Frontal cortex (tissue), 4 donors: ENCODE measurements around the gene MROH2B. TPM values are rescaled to one million over a fixed set of nuclear protein-coding genes. Genes with fewer than 3 reads are reported as not detected.
"Not testable (repeated sequence)": the region's sequence is repeated elsewhere in the genome, so short reads cannot be mapped to it uniquely, and the experiment has no call there.

Experiments
- DNase-seq, 2 donors: peaks; one replicate each; pipeline ENCODE4 v3.0.0; 2012; ENCODE audit warnings: low spot score in 2 of 2
- FAIRE-seq: peaks from 2 replicates; lab custom pipeline; 2012; peaks lifted over from hg19 to GRCh38; lab: Jason Lieb, UNC
- total RNA-seq: library from RNA; depleted of rRNA; stranded (reverse); fragments of >200 nt; gene quantifications from one replicate; pipeline ENCODE4 v1.2.3, GENCODE V29; 2014
- donor health status: control.
- donor health status: control.
- donor health status: control.

Gene MROH2B
- total RNA-seq, 1 donor from 2014 or later: not detected

DNA sequence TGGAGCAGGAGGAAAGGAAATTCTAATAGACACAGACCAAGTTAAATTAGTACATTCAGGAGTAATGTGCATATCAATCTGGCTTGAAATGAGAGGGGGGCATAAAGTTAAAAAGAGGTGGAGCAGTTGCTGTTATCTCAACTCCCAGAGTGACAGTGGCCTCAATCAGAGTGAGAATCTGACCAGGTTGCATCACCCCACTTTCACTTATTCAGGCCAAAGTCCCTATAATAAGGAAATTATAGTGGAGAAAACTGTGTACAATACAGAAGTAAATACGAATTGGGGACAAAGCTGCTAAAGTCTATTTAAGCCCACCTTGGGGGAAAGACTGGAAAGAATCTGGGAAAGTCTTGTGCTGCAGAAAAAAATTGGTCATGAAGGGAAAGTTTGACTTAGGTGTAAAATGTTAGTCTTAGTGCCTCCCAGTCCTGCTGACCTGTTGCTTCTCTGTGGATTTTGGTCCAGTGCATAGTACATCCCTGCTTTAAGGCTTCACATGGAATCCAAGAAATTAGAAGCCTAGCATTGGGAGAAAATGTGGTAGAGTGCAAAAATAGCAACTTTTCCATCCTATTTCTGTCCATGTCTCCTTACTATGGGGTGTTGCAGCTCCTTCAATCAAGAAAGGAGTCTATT lies 27.9 kb downstream of the MROH2B start:
- no peak for FAIRE-seq
- no peak for DNase-seq

DNA sequence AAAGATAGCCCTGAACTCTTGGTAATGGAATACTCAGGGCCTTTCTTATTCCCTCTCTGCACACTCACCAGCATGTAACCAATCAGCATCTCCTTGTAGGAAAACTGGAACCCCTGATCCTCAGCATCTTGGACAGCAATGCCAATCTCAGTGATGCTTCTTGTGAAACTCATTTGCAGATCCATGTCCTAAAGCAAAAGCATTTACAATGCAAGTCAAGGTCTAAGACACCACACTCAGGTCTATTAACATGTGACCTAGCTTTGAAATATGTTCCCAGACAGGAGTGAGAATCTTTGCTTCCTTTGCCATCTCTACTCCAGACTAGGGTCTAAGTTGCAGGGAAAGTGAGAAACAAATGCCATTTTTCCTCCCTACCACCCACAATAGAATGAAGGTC lies 38.2 kb downstream of the MROH2B start:
- DNase-seq: no peak
- FAIRE-seq: no peak

- FAIRE-seq, DNase-seq: not testable (repeated sequence)
These were observed 48.5 kb downstream of the MROH2B start for GRCh38 chr5:41022600-41022999.

GRCh38 chr5:41012318-41012717 lies 58.8 kb downstream of the MROH2B start:
- no peak for DNase-seq
- FAIRE-seq: no peak

DNA sequence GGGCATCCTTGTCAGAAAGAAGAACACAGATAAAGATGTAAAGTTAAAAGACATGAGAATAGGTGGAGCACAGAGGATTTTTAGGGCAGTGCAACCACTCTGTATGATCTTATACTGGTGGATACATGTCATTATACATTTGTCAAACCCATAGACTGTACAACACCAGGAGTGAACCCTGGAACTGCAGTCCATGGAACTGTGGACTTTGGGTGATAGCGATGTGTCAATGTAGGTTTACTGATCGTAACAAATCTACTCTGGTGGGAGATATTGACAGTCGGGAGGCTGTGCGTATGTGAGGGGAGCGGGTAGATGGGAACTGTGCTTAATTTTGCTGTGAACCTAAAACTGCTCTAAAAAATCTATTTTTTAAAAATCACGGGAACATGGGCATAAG lies 60.6 kb downstream of the MROH2B start:
- DNase-seq: no peak
- no peak for FAIRE-seq

- no peak for FAIRE-seq
These were observed 61.9 kb downstream of the MROH2B start for GRCh38 chr5:41009232-41009631.

DNA sequence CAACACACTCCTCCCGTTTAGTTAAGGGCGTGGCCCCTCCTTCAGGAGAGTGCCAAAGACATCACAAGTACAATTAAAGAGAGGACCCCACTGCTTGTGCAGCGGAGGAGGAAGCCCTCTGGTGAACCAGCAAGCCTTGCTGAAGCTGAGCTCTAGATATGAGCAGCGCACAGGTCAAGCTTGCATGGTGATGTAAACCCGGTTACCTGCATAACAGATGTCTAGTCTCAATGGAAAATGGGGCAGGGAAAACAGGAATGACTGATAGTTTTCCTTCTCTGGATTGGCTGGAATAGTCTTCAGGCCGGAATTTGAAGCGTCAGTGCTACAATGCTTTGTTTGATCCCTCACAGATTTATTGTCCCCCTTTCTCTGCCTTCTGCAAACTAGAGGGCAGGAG lies 66.2 kb downstream of the MROH2B start:
- FAIRE-seq (no peak), DNase-seq (no peak)

More at GRCh38 chr5:41009232-41009631, 61.9 kb downstream of the MROH2B start:
- DNase-seq: no peak

GRCh38 chr5:41003670-41004376 lies 67.3 kb downstream of the MROH2B start:
- FAIRE-seq (no peak), DNase-seq (no peak)

DNA sequence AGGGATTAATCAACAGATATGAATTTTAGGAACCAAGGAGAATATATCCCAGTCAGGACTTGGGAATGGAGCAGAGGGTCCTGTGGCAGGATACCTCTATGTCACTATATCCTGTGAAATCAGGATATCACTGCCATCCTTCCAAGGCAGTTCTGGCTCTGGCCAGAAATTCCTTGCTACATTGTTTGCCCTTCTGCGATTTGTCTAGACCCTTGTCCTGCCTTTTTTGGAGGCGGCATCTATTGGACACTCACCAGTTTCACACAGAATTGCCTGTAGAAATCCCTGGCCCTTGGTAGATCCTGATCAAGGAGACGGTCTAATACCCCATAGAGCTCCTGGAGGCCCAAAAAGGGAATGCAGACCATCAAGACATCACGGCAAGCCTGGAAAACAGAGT lies 71.2 kb downstream of the MROH2B start:
- FAIRE-seq (no peak), DNase-seq (no peak)

- FAIRE-seq (no peak), DNase-seq (no peak)
These were observed 72.0 kb downstream of the MROH2B start for GRCh38 chr5:40999142-40999541.

DNA sequence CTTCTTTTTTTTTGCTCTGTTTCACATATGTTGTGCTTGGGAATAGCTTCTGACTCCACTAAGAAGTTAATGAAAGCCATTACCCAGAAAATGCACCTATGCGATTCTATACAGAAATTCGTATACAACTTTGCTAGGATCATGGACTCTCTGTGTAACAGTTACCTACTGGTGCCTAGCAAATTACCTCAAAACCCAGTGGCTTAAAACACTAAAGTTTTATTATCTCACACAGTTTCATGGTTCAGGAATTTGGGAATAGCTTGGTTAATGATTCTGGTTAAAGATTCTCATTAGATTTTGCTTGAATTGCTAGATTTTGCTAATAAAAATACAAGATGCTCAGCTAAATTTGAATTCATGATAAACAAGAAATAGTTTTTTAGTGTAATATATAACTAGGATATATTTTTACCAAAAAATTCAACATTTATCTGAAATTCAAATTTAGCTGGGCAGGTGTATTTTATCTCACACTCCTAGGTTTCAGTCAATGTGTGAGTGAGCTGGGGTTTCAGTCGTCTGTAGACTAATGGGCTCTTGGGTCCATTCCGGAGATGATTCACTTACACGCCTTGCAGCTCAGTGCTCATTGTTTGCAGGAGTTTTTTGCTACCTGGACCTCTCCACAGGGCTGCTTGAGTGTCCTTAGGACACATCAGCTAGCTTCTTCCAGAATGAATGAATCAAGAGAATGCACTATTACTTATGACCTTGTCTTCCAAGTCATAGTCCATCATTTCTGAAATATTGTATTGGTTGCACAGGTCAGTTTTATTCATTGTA lies 75.1 kb downstream of the MROH2B start:
- FAIRE-seq: no peak
- no peak for DNase-seq

- no peak for DNase-seq
These were observed 79.1 kb downstream of the MROH2B start for GRCh38 chr5:40991981-40992559.

GRCh38 chr5:40991168-40991980 lies 79.8 kb downstream of the MROH2B start:
- DNase-seq (peak; percentile 6 to 7), FAIRE-seq (no peak)

More at GRCh38 chr5:40991981-40992559, 79.1 kb downstream of the MROH2B start:
- FAIRE-seq: no peak

DNA sequence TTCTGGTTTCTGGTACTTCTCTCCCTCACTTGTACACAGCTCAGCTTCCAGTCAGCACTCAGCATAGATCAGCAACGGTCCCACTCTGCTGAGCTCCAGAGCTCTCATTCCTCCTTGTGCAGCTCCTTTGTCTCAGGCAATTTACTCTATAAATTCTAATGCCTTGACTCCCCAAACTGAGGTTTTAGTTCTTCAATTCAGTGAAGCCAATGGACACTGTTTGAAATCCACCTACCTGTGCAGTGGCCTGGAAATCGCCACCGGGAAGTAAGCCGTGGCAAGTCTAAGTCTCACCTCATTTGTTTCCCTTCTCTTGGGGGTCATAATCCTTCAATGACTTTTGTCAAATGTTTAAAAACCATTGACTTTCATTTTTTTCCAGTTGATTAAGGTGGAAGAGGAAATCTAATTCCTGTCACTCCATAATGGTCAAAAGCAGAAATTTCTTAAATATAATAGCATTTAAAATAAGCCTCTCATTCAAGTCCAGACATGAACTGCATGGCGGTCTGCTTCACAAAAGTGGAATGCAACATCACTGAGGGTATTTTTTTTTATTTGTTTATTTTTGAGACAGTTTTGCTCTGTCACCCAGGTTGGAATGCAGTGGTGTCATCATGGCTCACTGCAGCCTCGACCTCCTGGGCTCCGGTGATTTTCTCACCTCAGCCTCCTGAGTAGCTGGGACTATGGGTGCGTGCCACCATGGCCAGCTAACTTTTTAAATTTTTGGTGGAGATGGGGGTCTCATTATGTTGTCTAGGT lies 82.2 kb downstream of the MROH2B start:
- DNase-seq (no peak), FAIRE-seq (no peak)

- DNase-seq: no peak
- FAIRE-seq: no peak
These were observed 83.8 kb downstream of the MROH2B start for GRCh38 chr5:40987349-40987748.

DNA sequence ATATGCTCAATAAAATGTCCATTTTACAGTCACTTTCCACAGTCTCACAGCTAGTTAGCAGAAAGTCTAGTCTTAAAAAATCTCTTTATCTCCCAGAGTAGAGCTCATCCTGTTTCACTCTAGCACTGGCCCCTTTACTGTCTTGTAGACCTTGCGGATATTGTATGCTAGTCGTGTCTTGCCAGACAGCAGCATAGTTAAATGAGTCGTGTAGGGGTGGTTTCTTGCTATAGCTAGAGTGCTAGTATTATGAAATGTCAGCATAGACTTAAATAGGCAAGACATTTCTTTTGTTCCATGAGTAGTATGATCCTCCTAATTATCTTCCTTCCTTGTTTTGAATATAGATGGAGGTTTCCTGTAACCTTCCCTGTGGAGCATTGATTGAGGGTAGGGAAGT lies 84.5 kb downstream of the MROH2B start:
- DNase-seq (no peak), FAIRE-seq (no peak)

GRCh38 chr5:40985501-40985900 lies 85.6 kb downstream of the MROH2B start:
- DNase-seq (no peak), FAIRE-seq (no peak)

DNA sequence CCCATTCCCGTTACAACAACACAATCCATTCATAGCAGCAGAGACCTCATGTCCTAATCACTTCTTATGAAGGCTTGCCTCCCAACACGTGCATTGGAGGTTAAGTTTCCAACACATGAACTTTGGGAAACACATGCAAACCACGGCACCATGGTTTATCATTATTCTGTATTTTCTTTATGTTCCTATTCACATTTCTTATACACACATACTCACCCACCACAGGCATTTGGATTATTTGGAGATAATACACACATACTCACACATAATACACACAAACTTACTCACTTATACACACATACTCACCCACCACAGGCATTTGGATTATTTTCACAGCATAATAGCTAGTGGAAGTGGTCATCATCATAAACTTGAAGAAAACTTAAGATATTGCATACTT lies 86.3 kb downstream of the MROH2B start:
- DNase-seq (no peak), FAIRE-seq (no peak)

- FAIRE-seq (no peak), DNase-seq (no peak)
These were observed 87.4 kb downstream of the MROH2B start for GRCh38 chr5:40983781-40984180.
